ENCODE results near the gene ELOB. TPM values are rescaled to one million over a fixed set of nuclear protein-coding genes. Genes with fewer than 3 reads are reported as not detected.

The ELOB gene
- total RNA-seq, 1 experiment from 2014 or later: 319 TPM

- H3K79me2 ChIP-seq (ENCODE audit: insufficient read depth, low read length): peaks cover 2% of the 10 kb centered on the region; the same call in 1 of the 2 replicates
- Mint-ChIP-seq H3K9me3 (peaks cover 5 to 15% of the 10 kb centered on the region in 2 experiments), H3K4me3 (no peak overlapping the region), H3K4me1 (peaks cover 10 to 33% of the 10 kb centered on the region in 2 experiments; a peak in 3 of 4 replicates), H3K27ac (peak overlapping the region; percentile 33 to 92 (median 90); a peak in 4 of 7 replicates), H3K36me3 (ENCODE audit: insufficient read depth in 1 of 3, low read depth in 3 of 3) (peaks cover 69 to 98% (median 95%) of the 10 kb centered on the region in 3 experiments), H3K27me3 (ENCODE audit: low read depth) (peaks cover 4% of the 10 kb centered on the region)
- no peaks in the 10 kb centered on the region for H3K9me3 ChIP-seq (ENCODE audit: control insufficient read depth, low read depth, low read length)
- H2BK12ac ChIP-seq (ENCODE audit: insufficient read length, low read depth, low read length): no peak overlapping the region
- WGBS (ENCODE audit: extremely low coverage, insufficient read length, low lambda C conversion rate): no CpG with 5 or more reads among the region's 14 CpGs
- TF ChIP-seq, protein P1, sequence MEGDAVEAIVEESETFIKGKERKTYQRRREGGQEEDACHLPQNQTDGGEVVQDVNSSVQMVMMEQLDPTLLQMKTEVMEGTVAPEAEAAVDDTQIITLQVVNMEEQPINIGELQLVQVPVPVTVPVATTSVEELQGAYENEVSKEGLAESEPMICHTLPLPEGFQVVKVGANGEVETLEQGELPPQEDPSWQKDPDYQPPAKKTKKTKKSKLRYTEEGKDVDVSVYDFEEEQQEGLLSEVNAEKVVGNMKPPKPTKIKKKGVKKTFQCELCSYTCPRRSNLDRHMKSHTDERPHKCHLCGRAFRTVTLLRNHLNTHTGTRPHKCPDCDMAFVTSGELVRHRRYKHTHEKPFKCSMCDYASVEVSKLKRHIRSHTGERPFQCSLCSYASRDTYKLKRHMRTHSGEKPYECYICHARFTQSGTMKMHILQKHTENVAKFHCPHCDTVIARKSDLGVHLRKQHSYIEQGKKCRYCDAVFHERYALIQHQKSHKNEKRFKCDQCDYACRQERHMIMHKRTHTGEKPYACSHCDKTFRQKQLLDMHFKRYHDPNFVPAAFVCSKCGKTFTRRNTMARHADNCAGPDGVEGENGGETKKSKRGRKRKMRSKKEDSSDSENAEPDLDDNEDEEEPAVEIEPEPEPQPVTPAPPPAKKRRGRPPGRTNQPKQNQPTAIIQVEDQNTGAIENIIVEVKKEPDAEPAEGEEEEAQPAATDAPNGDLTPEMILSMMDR (conservative IDR thresholded peaks at IDR 0.05): no peak
- no peak overlapping the region for H2BK15ac ChIP-seq (ENCODE audit: low read depth, low read length)
- H3K4ac ChIP-seq (ENCODE audit: low read depth, low read length): no peak overlapping the region
- no peak overlapping the region for H2BK20ac ChIP-seq (ENCODE audit: low read depth, low read length, poor library complexity, severe bottlenecking)
- H3K14ac ChIP-seq (ENCODE audit: insufficient read depth, low read length): no peak overlapping the region
- H3T11ph ChIP-seq (ENCODE audit: low read length): no peak overlapping the region
- no peaks in the 10 kb centered on the region for H3K4me1 ChIP-seq (ENCODE audit: insufficient read depth, low read length)
- no peak overlapping the region for H2BK5ac ChIP-seq (ENCODE audit: insufficient read length, low read length)
- H3K23me2 ChIP-seq (ENCODE audit: insufficient read length, low read depth, low read length, poor library complexity, severe bottlenecking): no peaks in the 10 kb centered on the region
- no peak overlapping the region for H2BK120ac ChIP-seq (ENCODE audit: low read depth, low read length, poor library complexity, severe bottlenecking)
- no peak overlapping the region for H4K91ac ChIP-seq (ENCODE audit: insufficient read length, low read depth, low read length)
- H4K8ac ChIP-seq (replicated peaks; ENCODE audit: insufficient read length, low read depth, low read length): no peak overlapping the region
- H3K27ac ChIP-seq (ENCODE audit: insufficient read length, low read depth, low read length): no peak overlapping the region
- H3K79me1 ChIP-seq (ENCODE audit: insufficient read depth, low read depth, low read length, poor library complexity, severe bottlenecking): peaks cover 16% of the 10 kb centered on the region
- H2AFZ ChIP-seq (ENCODE audit: low read length): no peak overlapping the region
- DNase-seq: no peak
- no peaks in the 10 kb centered on the region for H4K20me1 ChIP-seq (ENCODE audit: control insufficient read depth, insufficient read depth, insufficient read length)
- H3K9ac ChIP-seq (ENCODE audit: extremely low read depth, insufficient read length, low read length): no peak overlapping the region
- no peak overlapping the region for H3K4me2 ChIP-seq (ENCODE audit: insufficient read depth, insufficient read length, low read length)
- no peaks in the 10 kb centered on the region for H3K27me3 ChIP-seq (ENCODE audit: insufficient read depth, low read length)
- H4K5ac ChIP-seq (ENCODE audit: insufficient read length, low read depth, low read length): no peak overlapping the region
- no peak overlapping the region for H2AK5ac ChIP-seq (ENCODE audit: insufficient read length, low read length)
- H3K18ac ChIP-seq (ENCODE audit: insufficient read length, low read depth, low read length): no peak overlapping the region
- H3K56ac ChIP-seq (ENCODE audit: insufficient read length, low read depth, low read length): no peak overlapping the region
- H3K23ac ChIP-seq (ENCODE audit: insufficient read length, low read depth, low read length): no peak overlapping the region
These were observed 7.4 kb downstream of the ELOB start for GRCh38 chr16:2769675-2770056.
